SW 1271 (cell line): Measurements from ENCODE around the gene FOXR1.

ENCODE experiments used
- DNase-seq, 2 experiments: peaks; one replicate each; lab custom pipeline; 2025; lab: John Stamatoyannopoulos, UW

The FOXR1 gene

GRCh38 chr11:118971646-118972045, at the start of gene FOXR1:
TSS of gene FOXR1 (plus strand) at chr11:118971761. CDS start at chr11:118971932, 171 bp downstream.
- no peak for DNase-seq

GRCh38 chr11:118921929-118922744, 49.4 kb upstream of the FOXR1 start:
- DNase-seq = peak; percentile 78 to 79

GRCh38 chr11:118922745-118923627, 48.6 kb upstream of the FOXR1 start:
- no peak for DNase-seq

GRCh38 chr11:118923721-118924587, 47.6 kb upstream of the FOXR1 start:
- no peak for DNase-seq

GRCh38 chr11:118924591-118925585, 46.7 kb upstream of the FOXR1 start:
- peak in 1 of 2 experiments; percentile 38 for DNase-seq

GRCh38 chr11:118927554-118928100, 43.9 kb upstream of the FOXR1 start:
- no peak for DNase-seq

GRCh38 chr11:118928101-118928869, 43.3 kb upstream of the FOXR1 start:
- peak; percentile 85 to 91 for DNase-seq

GRCh38 chr11:118928870-118929500, 42.6 kb upstream of the FOXR1 start:
- DNase-seq = peak in 1 of 2 experiments; percentile 79

- peak; percentile 65 for DNase-seq
These were observed 42.0 kb upstream of the FOXR1 start for GRCh38 chr11:118929501-118930093.

GRCh38 chr11:118930094-118930712, 41.4 kb upstream of the FOXR1 start:
- DNase-seq = peak; percentile 53 to 74

GRCh38 chr11:118931571-118931970, 40.0 kb upstream of the FOXR1 start:
- DNase-seq = no peak

GRCh38 chr11:118933486-118933885, 38.1 kb upstream of the FOXR1 start:
- DNase-seq = no peak

GRCh38 chr11:118935376-118935775, 36.2 kb upstream of the FOXR1 start:
- DNase-seq = no peak

- no peak for DNase-seq
These were observed 32.8 kb upstream of the FOXR1 start for GRCh38 chr11:118938491-118939403.

- DNase-seq = no peak
These were observed 32.1 kb upstream of the FOXR1 start for GRCh38 chr11:118939404-118939915.

GRCh38 chr11:118939953-118940598, 31.5 kb upstream of the FOXR1 start:
- no peak for DNase-seq
